Natural killer cell treated with Interleukin-12 subunit alpha and Interleukin-12 subunit beta and Interleukin-15 and Interleukin-18, amount 100 ng/mL, for 72 hours (primary cell): Measurements from ENCODE around the gene FAM193B. TPM values are rescaled to one million over a fixed set of nuclear protein-coding genes. Genes with fewer than 3 reads are reported as not detected.
A peak's percentile ranks its signal among the peaks of the same experiment; 100 is the strongest.

Source experiments
- ATAC-seq, 2 donors: fragments of 150-1000 bp; cut with Tn5 transposase in 1 of 2; sonication (Bioruptor Pico), chemical (Tn5 transposase) in 1 of 2; 2 replicates each; pipeline ENCODE4 v1.10.0; 2021
- DNase-seq: peaks from one replicate; pipeline ENCODE4 v3.0.0; 2022; ENCODE audit warnings: low spot score
- H3K27ac Mint-ChIP-seq, 2 donors: 1 replicate in 1 of 2; 2 replicates in 1 of 2; pipeline ENCODE4 v1.8.0; 2022; ENCODE audit warnings: mixed read lengths in 2 of 2, mild to moderate bottlenecking in 1 of 2, moderate library complexity in 1 of 2
- H3K27me3 Mint-ChIP-seq, 2 donors: 1 replicate in 1 of 2; 2 replicates in 1 of 2; pipeline ENCODE4 v1.8.0; 2022; ENCODE audit warnings: mixed read lengths in 2 of 2
- H3K36me3 Mint-ChIP-seq: one replicate; pipeline ENCODE4 v1.8.0; 2022; ENCODE audit warnings: mixed read lengths
- H3K4me1 Mint-ChIP-seq, 2 donors: 1 replicate in 1 of 2; 2 replicates in 1 of 2; pipeline ENCODE4 v1.8.0; 2022; ENCODE audit warnings: low read depth in 2 of 2, mixed read lengths in 2 of 2, mild to moderate bottlenecking in 1 of 2
- H3K4me3 Mint-ChIP-seq: one replicate; pipeline ENCODE4 v1.8.0; 2022; ENCODE audit warnings: mixed read lengths
- H3K9me3 Mint-ChIP-seq: 2 replicates; pipeline ENCODE4 v1.8.0; 2022; ENCODE audit warnings: mixed read lengths
- total RNA-seq, 2 donors: library from RNA; stranded (reverse); gene quantifications; one replicate each; pipeline ENCODE4 v1.2.3, GENCODE V29; 2022

The FAM193B gene
- total RNA-seq, 2 donors from 2014 or later: 57.9 to 135 TPM

- no peaks in the 10 kb centered on the region for H3K36me3 Mint-ChIP-seq
- peaks cover 12 to 14% of the 10 kb centered on the region in 2 donors for H3K4me1 Mint-ChIP-seq
- H3K4me3 Mint-ChIP-seq: no peak overlapping the region
- ATAC-seq (no peak), DNase-seq (no peak)
- no peaks in the 10 kb centered on the region for H3K27me3 Mint-ChIP-seq
- no peaks in the 10 kb centered on the region for H3K9me3 Mint-ChIP-seq
- no peak overlapping the region for H3K27ac Mint-ChIP-seq
These were observed 29.3 kb downstream of the FAM193B start for GRCh38 chr5:177524941-177525655.

- no peaks in the 10 kb centered on the region for H3K27me3 Mint-ChIP-seq
- H3K27ac Mint-ChIP-seq: no peak overlapping the region
These were observed 29.8 kb downstream of the FAM193B start for GRCh38 chr5:177524539-177524900.

GRCh38 chr5:177523711-177524538, 30.4 kb downstream of the FAM193B start:
- Mint-ChIP-seq H3K27ac (no peak overlapping the region), H3K4me3 (no peak overlapping the region), H3K27me3 (no peaks in the 10 kb centered on the region), H3K36me3 (no peaks in the 10 kb centered on the region), H3K9me3 (no peaks in the 10 kb centered on the region), H3K4me1 (peaks cover 20 to 24% of the 10 kb centered on the region in 2 donors)
- ATAC-seq (no peak), DNase-seq (no peak)

More at GRCh38 chr5:177524539-177524900, 29.8 kb downstream of the FAM193B start:
- ATAC-seq (no peak), DNase-seq (no peak)
- Mint-ChIP-seq H3K4me3 (no peak overlapping the region), H3K9me3 (no peaks in the 10 kb centered on the region), H3K4me1 (peaks cover 18 to 19% of the 10 kb centered on the region in 2 donors), H3K36me3 (no peaks in the 10 kb centered on the region)

- H3K27ac Mint-ChIP-seq: peak overlapping the region; percentile 47 to 83
- H3K4me1 Mint-ChIP-seq: peaks cover 32 to 39% of the 10 kb centered on the region in 2 donors
- DNase-seq (peak; percentile 48), ATAC-seq (no peak)
- peaks cover 6% of the 10 kb centered on the region for H3K36me3 Mint-ChIP-seq
- no peaks in the 10 kb centered on the region for H3K9me3 Mint-ChIP-seq
- no peaks in the 10 kb centered on the region for H3K27me3 Mint-ChIP-seq
- H3K4me3 Mint-ChIP-seq: no peak overlapping the region
These were observed 33.3 kb downstream of the FAM193B start for GRCh38 chr5:177520916-177521513.

GRCh38 chr5:177520271-177520670, 34.1 kb downstream of the FAM193B start:
- no peak for ATAC-seq
- peaks cover 6% of the 10 kb centered on the region for H3K36me3 Mint-ChIP-seq
- peaks cover 40 to 46% of the 10 kb centered on the region in 2 donors for H3K4me1 Mint-ChIP-seq
- peak overlapping the region; percentile 47 to 83 for H3K27ac Mint-ChIP-seq
- peak; percentile 38 for DNase-seq
- no peak overlapping the region for H3K4me3 Mint-ChIP-seq
- H3K27me3 Mint-ChIP-seq: no peaks in the 10 kb centered on the region
- no peaks in the 10 kb centered on the region for H3K9me3 Mint-ChIP-seq

- Mint-ChIP-seq H3K27ac (peak overlapping the region; percentile 47 to 70), H3K4me3 (no peak overlapping the region), H3K4me1 (peaks cover 43 to 50% of the 10 kb centered on the region in 2 donors), H3K27me3 (no peaks in the 10 kb centered on the region), H3K36me3 (peaks cover 6% of the 10 kb centered on the region), H3K9me3 (no peaks in the 10 kb centered on the region)
- no peak for DNase-seq
- ATAC-seq: no peak
These were observed 34.7 kb downstream of the FAM193B start for GRCh38 chr5:177519463-177520235.

- Mint-ChIP-seq H3K4me3 (peak within 1 kb of the TSS; percentile 95), H3K36me3 (peaks cover 11% of the 10 kb centered on the region), H3K9me3 (no peaks in the 10 kb centered on the region), H3K27me3 (no peaks in the 10 kb centered on the region), H3K4me1 (peaks cover 46 to 50% of the 10 kb centered on the region in 2 donors), H3K27ac (peak within 1 kb of the TSS; percentile 84 to 90)
- ATAC-seq (peak; percentile 91 to 94), DNase-seq (peak; percentile 96)
These were observed 37.5 kb downstream of the FAM193B start, which contains the start of gene DDX41 for GRCh38 chr5:177516601-177517568. Gene DDX41 (minus strand): TSS chr5:177516961. CDS start chr5:177516945, 16 bp downstream.

GRCh38 chr5:177515580-177515979, 38.8 kb downstream of the FAM193B start:
- ATAC-seq (no peak), DNase-seq (no peak)
- H3K36me3 Mint-ChIP-seq: peaks cover 11% of the 10 kb centered on the region
- H3K4me1 Mint-ChIP-seq: peaks cover 43 to 44% of the 10 kb centered on the region in 2 donors
- H3K9me3 Mint-ChIP-seq: no peaks in the 10 kb centered on the region
- H3K27ac Mint-ChIP-seq: peak overlapping the region; percentile 84 to 90
- H3K27me3 Mint-ChIP-seq: no peaks in the 10 kb centered on the region
- peak overlapping the region; percentile 95 for H3K4me3 Mint-ChIP-seq

GRCh38 chr5:177514541-177514940, 39.8 kb downstream of the FAM193B start:
- DNase-seq (no peak), ATAC-seq (no peak)
- peaks cover 11% of the 10 kb centered on the region for H3K36me3 Mint-ChIP-seq
- H3K9me3 Mint-ChIP-seq: no peaks in the 10 kb centered on the region
- no peak overlapping the region for H3K4me3 Mint-ChIP-seq
- H3K27me3 Mint-ChIP-seq: no peaks in the 10 kb centered on the region
- peaks cover 37 to 43% of the 10 kb centered on the region in 2 donors for H3K4me1 Mint-ChIP-seq
- no peak overlapping the region for H3K27ac Mint-ChIP-seq

GRCh38 chr5:177513500-177513899, 40.9 kb downstream of the FAM193B start:
- Mint-ChIP-seq H3K9me3 (no peaks in the 10 kb centered on the region), H3K27ac (no peak overlapping the region), H3K27me3 (no peaks in the 10 kb centered on the region), H3K4me1 (peaks cover 30 to 49% of the 10 kb centered on the region in 2 donors), H3K36me3 (peaks cover 11% of the 10 kb centered on the region), H3K4me3 (no peak overlapping the region)
- DNase-seq (no peak), ATAC-seq (no peak)

- peaks cover 30 to 49% of the 10 kb centered on the region in 2 donors for H3K4me1 Mint-ChIP-seq
- DNase-seq: no peak
- no peaks in the 10 kb centered on the region for H3K27me3 Mint-ChIP-seq
- no peaks in the 10 kb centered on the region for H3K9me3 Mint-ChIP-seq
- peaks cover 11% of the 10 kb centered on the region for H3K36me3 Mint-ChIP-seq
- H3K4me3 Mint-ChIP-seq: no peak overlapping the region
- no peak overlapping the region for H3K27ac Mint-ChIP-seq
- ATAC-seq: no peak
These were observed 41.5 kb downstream of the FAM193B start for GRCh38 chr5:177512736-177513380.
